HG03575 (cell line): ENCODE results near the gene KRTAP20-4.

Experiments used
- ATAC-seq: cut with Tn5 transposase; IDR thresholded peaks from one replicate; pipeline ENCODE4 v1.9.1; 2021; ENCODE audit not compliant: unreplicated experiment, insufficient number of reproducible peaks, low FRiP score; ENCODE audit errors: extremely low read depth

Gene KRTAP20-4

GRCh38 chr21:30620522-30620921 is at the start of gene KRTAP20-4:
Gene KRTAP20-4 (plus strand): TSS chr21:30620627.
- no peak for ATAC-seq

DNA sequence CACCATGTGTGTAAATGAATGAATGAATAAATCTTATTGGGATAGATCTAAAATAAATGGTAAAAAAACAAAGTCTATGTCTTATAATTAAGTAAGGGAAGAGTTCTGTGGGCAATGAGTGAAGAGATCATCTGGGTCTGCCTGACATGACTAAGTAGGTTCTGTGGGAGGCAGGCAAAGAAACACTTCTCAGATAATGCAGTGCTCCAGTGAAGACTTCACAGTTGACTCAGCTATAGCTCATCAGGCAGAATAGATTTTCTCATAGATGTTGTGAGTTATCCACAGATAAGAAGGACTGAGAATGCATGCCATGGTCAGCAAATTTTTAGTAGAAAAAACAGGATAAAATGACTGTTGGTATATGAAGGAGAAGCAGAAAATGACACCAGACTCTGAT is 42.7 kb upstream of the KRTAP20-4 start:
- ATAC-seq, result no peak

- ATAC-seq, result no peak
These were observed 41.1 kb upstream of the KRTAP20-4 start for GRCh38 chr21:30579346-30579745.

DNA sequence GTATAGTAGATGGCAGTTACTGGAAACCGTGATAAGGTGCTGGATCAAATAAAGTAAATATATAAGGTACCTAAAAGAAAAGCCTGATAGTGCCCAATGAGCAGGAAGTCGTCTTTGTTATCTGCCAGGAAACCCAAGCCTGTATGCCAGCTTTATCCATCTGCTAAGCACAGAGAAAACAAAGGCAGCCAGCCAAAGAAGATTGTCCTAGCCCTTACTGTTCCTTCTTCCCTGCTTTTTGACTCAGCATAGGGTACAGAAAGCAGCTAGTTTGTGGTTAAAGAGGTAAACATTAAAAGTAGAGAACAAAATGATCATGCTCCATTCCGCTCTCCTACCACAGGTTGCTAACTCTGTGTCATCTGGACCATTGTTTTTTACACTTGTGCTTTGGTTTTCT is 40.3 kb upstream of the KRTAP20-4 start:
- ATAC-seq, result no peak

- ATAC-seq, result no peak
These were observed 37.6 kb upstream of the KRTAP20-4 start for GRCh38 chr21:30582870-30583269.

- no peak for ATAC-seq
These were observed 30.1 kb upstream of the KRTAP20-4 start, which contains the start of gene KRTAP22-2 for GRCh38 chr21:30590297-30590696. Gene KRTAP22-2 (minus strand): TSS chr21:30590397.

DNA sequence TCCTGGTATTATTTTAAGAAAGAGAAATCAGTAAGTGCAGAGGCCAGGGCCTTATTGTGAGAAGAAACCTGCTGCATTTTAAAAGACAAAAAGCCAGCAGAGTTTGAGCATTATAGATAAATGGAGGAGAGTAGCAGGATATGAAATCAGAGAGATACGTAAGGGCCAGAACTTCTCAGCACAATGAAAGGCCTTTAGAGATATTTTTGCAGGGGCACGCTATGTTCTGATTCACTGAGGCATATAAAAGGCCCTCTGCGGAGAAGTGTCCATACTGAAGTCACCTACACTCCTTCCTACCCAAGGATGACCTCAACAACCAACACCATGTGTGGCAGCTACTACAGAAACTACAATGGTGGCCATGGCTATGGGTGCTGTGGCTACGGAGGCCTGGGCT is 28.3 kb upstream of the KRTAP20-4 start, which contains the start of gene KRTAP6-3:
Gene KRTAP6-3, plus strand, starts transcription at position 301 of the 400 bp plus-strand sequence. Its CDS starts 6 bp downstream, at position 307.
- ATAC-seq, result no peak

DNA sequence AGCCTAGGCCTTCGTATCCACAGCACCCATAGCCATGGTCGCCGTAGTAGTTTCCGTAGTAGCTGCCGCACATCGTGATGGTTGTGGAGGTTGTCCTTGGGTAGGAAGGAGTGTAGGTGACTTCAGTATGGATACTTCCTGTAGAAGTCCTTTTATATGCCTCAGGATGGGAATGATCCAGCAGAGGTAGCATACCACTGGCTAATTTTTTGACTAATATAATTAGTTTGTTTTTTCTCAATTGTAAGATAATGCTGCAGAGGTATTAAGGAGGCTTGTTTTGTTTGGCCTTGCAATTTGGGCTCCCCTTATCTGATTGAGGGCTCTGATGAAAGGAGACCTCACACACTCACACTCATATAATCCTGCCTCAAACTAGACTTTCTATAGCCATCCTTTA is 21.6 kb upstream of the KRTAP20-4 start, which contains the start of gene KRTAP6-2:
Gene KRTAP6-2, minus strand, starts transcription at position 101 of the 400 bp plus-strand sequence. Its CDS starts 28 bp downstream, at position 73.
- ATAC-seq, result no peak

GRCh38 chr21:30600787-30601186 is 19.6 kb upstream of the KRTAP20-4 start, which contains the start of gene KRTAP22-1:
Gene KRTAP22-1 (plus strand): TSS chr21:30601087.
- no peak for ATAC-seq

GRCh38 chr21:30605968-30606367 is 14.5 kb upstream of the KRTAP20-4 start:
- ATAC-seq, result no peak

DNA sequence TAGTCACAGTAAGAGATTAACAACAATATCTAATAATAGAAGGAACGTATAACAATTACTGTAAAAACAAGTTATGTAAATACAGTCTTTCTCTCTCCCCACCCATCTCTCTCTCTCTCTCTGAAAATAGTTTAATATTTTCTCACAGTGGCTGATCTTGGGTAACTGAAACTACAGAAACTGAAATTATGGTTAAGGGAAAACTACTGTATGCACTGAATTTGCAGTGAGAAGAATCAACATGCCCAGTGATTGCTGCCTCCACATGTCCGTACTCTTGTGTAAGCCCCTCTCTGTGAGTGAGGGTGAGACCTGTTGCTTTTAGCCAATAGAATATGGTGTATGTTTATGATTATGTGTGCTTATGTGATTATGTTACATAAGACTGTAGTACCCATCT is 8.3 kb upstream of the KRTAP20-4 start:
- no peak for ATAC-seq

- no peak for ATAC-seq
These were observed 6.6 kb upstream of the KRTAP20-4 start, which contains the start of gene KRTAP6-1 for GRCh38 chr21:30613836-30614235. Gene KRTAP6-1 (minus strand): TSS chr21:30613930. CDS start chr21:30613904, 26 bp downstream.

DNA sequence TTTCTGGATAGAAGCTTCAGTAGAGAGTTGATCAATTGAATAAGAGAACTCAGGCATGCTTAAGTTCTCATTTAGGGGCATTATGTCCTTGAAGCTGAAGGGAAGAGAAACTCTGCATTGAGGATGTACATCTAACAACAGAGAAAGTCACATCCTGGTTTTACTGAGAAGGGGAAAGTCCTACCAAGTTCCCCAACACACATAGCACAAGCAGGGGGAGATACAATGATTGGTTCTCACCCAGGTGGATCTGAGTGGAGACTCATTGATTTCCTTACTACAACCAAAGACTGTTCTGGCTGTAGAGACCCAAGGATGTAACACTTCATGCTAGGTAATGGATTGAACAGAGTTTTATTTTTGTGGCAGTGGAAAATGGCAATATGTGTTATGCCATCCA is 5.2 kb upstream of the KRTAP20-4 start:
- ATAC-seq, result no peak

DNA sequence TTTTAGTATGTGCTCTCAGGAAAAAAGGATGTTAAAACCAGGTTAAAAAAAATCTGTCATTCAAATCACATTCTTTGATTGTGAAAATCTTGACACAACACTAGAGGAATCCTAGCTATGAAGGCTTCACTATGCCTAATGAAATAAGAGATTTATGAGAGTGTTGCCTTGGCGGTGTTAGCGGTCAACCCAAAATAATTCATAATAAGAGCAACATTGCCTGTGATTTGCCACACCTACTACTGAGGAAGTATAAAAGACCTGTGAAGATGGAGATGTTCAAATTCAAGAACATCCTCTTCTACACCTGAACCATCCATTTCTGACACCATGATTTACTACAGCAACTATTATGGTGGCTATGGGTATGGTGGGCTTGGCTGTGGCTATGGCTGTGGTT is 4.3 kb upstream of the KRTAP20-4 start, which contains the start of gene KRTAP20-1:
Gene KRTAP20-1, plus strand, starts transcription at position 301 of the 400 bp plus-strand sequence. Its CDS starts 30 bp downstream, at position 331.
- ATAC-seq, result no peak

DNA sequence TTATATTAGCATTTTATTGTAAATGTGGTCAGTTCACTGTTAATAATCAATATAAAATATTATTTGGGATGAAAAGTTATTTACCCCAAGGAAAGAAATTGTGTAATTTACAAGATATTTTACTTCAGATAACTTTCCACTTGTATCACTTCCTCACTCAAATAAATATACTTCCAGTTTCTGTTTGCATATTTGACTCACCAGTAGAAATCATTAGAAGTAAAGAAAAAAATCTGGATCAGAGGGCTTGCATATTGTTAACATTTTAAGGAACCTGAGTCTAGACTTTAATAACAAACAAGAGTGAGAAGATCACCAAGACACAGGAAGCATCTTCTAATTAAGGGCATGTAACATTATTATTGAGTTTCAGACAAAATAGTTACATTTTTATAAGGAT is 347 bp upstream of the KRTAP20-4 start:
- ATAC-seq, result no peak

GRCh38 chr21:30623362-30623761 is 2.9 kb downstream of the KRTAP20-4 start:
- ATAC-seq, result no peak

DNA sequence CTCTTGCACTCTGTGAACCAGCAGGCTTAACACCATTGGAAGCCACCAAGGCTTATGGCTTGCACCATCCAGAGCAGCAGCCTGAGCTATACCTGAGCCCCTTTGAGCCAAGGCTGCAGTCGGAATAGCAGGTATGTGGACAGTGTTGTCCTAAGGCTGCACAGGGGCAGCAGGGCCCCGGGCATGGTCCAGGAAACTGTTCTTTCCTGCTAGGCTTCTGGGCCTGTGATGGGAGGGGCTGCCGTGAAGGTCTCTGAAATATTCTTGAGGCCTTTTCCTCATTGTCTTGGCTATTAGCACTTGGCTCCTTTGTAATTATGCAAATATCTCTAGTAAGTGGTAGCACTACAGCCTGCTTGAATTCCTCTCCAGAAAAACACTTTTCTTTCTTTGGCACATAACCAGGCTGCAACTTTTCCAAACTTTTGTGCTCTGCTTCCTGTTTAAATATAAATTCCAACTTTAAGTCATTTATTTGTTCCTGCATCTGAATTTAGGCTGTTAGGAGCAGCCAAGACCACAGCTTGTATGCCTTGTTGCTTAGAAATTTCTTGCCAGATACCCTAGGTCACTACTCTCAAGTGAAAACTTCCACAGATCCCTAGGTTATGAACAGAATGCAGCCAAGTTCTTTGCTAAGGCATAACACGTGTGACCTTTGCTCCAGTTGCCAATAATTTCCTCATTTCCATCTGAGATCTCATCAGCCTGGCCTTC is 5.2 kb downstream of the KRTAP20-4 start:
- no peak for ATAC-seq

DNA sequence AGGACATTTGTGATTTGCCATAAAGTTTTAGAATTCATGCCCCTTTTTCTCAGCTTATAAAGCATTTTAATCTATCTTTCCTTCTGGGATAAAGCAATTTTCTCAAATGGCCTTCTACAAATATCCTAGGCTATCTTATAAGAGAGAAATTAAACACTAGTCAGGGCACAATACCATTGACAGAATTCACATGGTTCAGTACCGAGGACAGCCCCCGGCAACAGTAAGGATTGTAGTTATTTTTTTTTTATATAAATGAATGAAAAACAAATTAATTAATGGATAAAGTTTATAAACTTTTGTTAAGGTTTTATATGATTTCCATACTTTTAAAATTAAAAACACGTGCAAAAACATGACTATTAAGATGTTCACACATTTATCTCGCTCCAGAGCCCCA is 7.7 kb downstream of the KRTAP20-4 start:
- ATAC-seq, result no peak

DNA sequence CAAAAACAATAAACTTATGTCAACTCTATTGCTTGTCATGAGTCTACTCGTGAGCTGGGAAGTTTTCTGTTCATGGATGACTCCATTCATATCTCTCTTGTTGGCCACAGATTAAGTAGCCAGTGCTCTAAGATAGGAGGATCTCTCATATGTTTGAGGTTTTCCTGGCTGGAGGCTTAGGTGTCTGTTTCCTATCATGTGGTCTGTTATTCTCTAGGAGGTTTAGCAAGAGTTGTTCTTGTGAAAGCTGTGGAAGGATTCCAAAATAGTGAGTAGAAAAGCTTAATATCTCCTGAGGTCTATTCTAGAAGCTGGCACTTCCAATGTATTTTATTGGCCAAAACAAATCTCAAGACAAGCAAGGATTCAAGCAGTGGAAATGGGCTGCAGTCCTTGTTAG is 8.8 kb downstream of the KRTAP20-4 start:
- ATAC-seq, result no peak

DNA sequence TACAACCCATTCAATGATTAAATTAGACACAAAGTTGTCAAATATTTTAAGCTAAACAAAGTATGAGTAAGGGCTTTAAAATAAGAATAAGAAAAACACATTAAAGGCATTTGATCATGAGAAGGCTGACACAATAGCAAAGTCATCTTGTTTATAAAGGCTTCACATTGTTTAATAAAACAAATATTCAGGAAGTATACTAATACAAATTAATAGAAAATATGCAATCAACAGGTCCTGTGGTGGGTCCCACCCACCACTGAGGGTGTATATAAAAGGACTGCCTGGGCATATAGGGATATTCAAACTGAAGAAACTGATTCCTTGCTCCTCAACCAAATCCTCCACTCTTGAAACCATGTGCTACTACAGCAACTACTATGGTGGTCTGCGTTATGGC is 14.5 kb downstream of the KRTAP20-4 start, which contains the start of gene KRTAP20-2:
Gene KRTAP20-2, plus strand, starts transcription at position 301 of the 400 bp plus-strand sequence. Its CDS starts 58 bp downstream, at position 359.
- ATAC-seq, result no peak
